ENCODE measurements around the gene CRMP1.

CRMP1 gene

GRCh38 chr4:5921101-5921980, 28.5 kb upstream of the CRMP1 start:
- no peak for FAIRE-seq
- no peak for TF ChIP-seq CTCF (IDR thresholded peaks at IDR 0.05; ENCODE audit: insufficient read depth, missing control alignments)
- no peak for DNase-seq (ENCODE audit: insufficient read length, low spot score)

GRCh38 chr4:5919571-5919970, 26.7 kb upstream of the CRMP1 start:
- FAIRE-seq (no peak), DNase-seq (ENCODE audit: insufficient read length, low spot score) (no peak)
- no peak for TF ChIP-seq CTCF (IDR thresholded peaks at IDR 0.05; ENCODE audit: insufficient read depth, missing control alignments)

- DNase-seq (ENCODE audit: insufficient read length, low spot score) (no peak), FAIRE-seq (no peak)
- no peak for TF ChIP-seq CTCF (IDR thresholded peaks at IDR 0.05; ENCODE audit: insufficient read depth, missing control alignments)
Observed at GRCh38 chr4:5919044-5919443, 26.2 kb upstream of the CRMP1 start.

GRCh38 chr4:5918331-5918985, 25.6 kb upstream of the CRMP1 start:
- no peak for TF ChIP-seq CTCF (IDR thresholded peaks at IDR 0.05; ENCODE audit: insufficient read depth, missing control alignments)
- FAIRE-seq = no peak
- DNase-seq (ENCODE audit: insufficient read length, low spot score) = no peak

GRCh38 chr4:5917672-5918071, 24.8 kb upstream of the CRMP1 start:
- no peak for FAIRE-seq
- no peak for TF ChIP-seq CTCF (IDR thresholded peaks at IDR 0.05; ENCODE audit: insufficient read depth, missing control alignments)
- no peak for DNase-seq (ENCODE audit: insufficient read length, low spot score)

- no peak for TF ChIP-seq CTCF (IDR thresholded peaks at IDR 0.05; ENCODE audit: insufficient read depth, missing control alignments)
- DNase-seq (ENCODE audit: insufficient read length, low spot score) (no peak), FAIRE-seq (no peak)
Observed at GRCh38 chr4:5916229-5916628, 23.3 kb upstream of the CRMP1 start.

GRCh38 chr4:5913454-5913853, 20.6 kb upstream of the CRMP1 start:
- TF ChIP-seq CTCF (IDR thresholded peaks at IDR 0.05; ENCODE audit: insufficient read depth, missing control alignments) = no peak
- DNase-seq (ENCODE audit: insufficient read length, low spot score) = no peak
- no peak for FAIRE-seq

All from D721Med (cell line).